GM18907 (cell line): Measurements from ENCODE around the gene EVPL.
A peak's percentile ranks its signal among the peaks of the same experiment; 100 is the strongest.
"Not testable (repeated sequence)": the region's sequence is repeated elsewhere in the genome, so short reads cannot be mapped to it uniquely, and the experiment has no call there.

Experiments
- ATAC-seq: cut with Tn5 transposase; IDR thresholded peaks from one replicate; pipeline ENCODE4 v1.9.1; 2021; ENCODE audit warnings: mild to moderate bottlenecking, moderate library complexity; ENCODE audit not compliant: unreplicated experiment

EVPL gene

GRCh38 chr17:76000016-76000754 is 26.9 kb downstream of the EVPL start:
- no peak for ATAC-seq

- ATAC-seq = no peak
These were observed 28.7 kb downstream of the EVPL start for GRCh38 chr17:75998327-75998795.

GRCh38 chr17:75996665-75997590 is 30.2 kb downstream of the EVPL start:
- peak; percentile 51 for ATAC-seq

- no peak for ATAC-seq
These were observed 31.7 kb downstream of the EVPL start for GRCh38 chr17:75995385-75995925.

- no peak for ATAC-seq
These were observed 32.2 kb downstream of the EVPL start for GRCh38 chr17:75994802-75995370.

GRCh38 chr17:75991396-75991795 is 35.7 kb downstream of the EVPL start:
- ATAC-seq = no peak

GRCh38 chr17:75987041-75987440 is 40.1 kb downstream of the EVPL start:
- ATAC-seq = no peak

- ATAC-seq = no peak
These were observed 41.1 kb downstream of the EVPL start for GRCh38 chr17:75985986-75986385.

GRCh38 chr17:75983501-75984181 is 43.5 kb downstream of the EVPL start:
- ATAC-seq = no peak

GRCh38 chr17:75981019-75981615 is 46.0 kb downstream of the EVPL start:
- no peak for ATAC-seq

- no peak for ATAC-seq
These were observed 46.7 kb downstream of the EVPL start for GRCh38 chr17:75980188-75981018.

- ATAC-seq = peak; percentile 19
These were observed 47.4 kb downstream of the EVPL start for GRCh38 chr17:75979705-75980187.

- peak; percentile 89 for ATAC-seq
These were observed 48.0 kb downstream of the EVPL start, which contains the start of the genes ACOX1 and TEN1 for GRCh38 chr17:75978938-75979704. Gene ACOX1 (minus strand): TSS chr17:75979166. CDS start chr17:75979073, 93 bp downstream. Gene TEN1 (plus strand): TSS chr17:75979240. CDS start chr17:75986193, 6,953 bp downstream.

- no peak for ATAC-seq
These were observed 50.8 kb downstream of the EVPL start for GRCh38 chr17:75976175-75976848.

GRCh38 chr17:75975757-75976174 is 51.3 kb downstream of the EVPL start:
- ATAC-seq = no peak

GRCh38 chr17:75975187-75975586 is 51.9 kb downstream of the EVPL start:
- not testable (repeated sequence) for ATAC-seq

GRCh38 chr17:75970626-75971025 is 56.5 kb downstream of the EVPL start:
- no peak for ATAC-seq
